ENCODE data around the gene MXI1. TPM values are rescaled to one million over a fixed set of nuclear protein-coding genes. Genes with fewer than 3 reads are reported as not detected.
"Not testable (repeated sequence)": the region's sequence is repeated elsewhere in the genome, so short reads cannot be mapped to it uniquely, and the experiment has no call there.

Gene MXI1
- total and polyA plus RNA-seq, 2 of the 4 experiments (the other 2 are of a cell fraction), result 7.2 to 11.8 TPM

DNA sequence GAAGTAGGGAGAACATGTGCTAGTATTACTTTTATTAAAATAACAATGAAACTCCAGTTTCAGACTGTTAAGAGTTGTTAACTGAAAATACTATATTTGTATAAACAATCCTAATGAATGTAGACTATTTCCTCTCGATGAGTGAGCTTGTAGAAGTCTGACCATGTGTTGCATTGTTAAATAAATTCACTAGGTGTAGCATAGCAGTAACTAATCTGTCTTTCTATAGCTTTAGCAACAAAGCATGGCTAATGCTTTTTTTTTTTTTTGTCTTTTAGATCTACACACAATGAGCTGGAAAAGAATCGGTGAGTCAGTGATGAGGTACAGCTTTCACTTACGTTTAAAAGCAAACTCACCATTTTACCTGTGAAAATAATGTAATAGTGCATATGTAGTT is 37.1 kb downstream of the MXI1 start:
- Histone ChIP-seq H2BK5ac (ENCODE audit: low read depth, low read length, poor library complexity, severe bottlenecking) (no peak overlapping the region), H3K27me3 (ENCODE audit: control insufficient read depth, insufficient read depth, low read length) (no peaks in the 10 kb centered on the region), H3K9me1 (ENCODE audit: insufficient read depth, low read length) (no peaks in the 10 kb centered on the region), H2BK120ac (ENCODE audit: low read depth, low read length) (no peak overlapping the region), H3K27ac (ENCODE audit: insufficient read depth, low read length) (no peak overlapping the region), H3K4me2 (ENCODE audit: low read depth, low read length) (no peak overlapping the region), H4K91ac (ENCODE audit: insufficient read depth, low read depth, low read length) (no peak overlapping the region), H2AK9ac (replicated peaks; ENCODE audit: low read depth, low read length, poor library complexity) (no peak overlapping the region), H3K4me3 (ENCODE audit: insufficient read depth, low read depth, low read length) (no peak overlapping the region), H3K23ac (ENCODE audit: low read depth, low read length) (no peak overlapping the region), H4K8ac (ENCODE audit: low read depth in 2 of 2, low read length in 2 of 2) (no peak overlapping the region), H3K14ac (replicated peaks; ENCODE audit: low read depth, low read length) (no peak overlapping the region), H2BK15ac (ENCODE audit: low read depth, low read length) (no peak overlapping the region), H2BK20ac (ENCODE audit: low read depth, low read length) (no peak overlapping the region), H3K9ac (ENCODE audit: low read depth, low read length) (no peak overlapping the region), H3K4me1 (ENCODE audit: control insufficient read depth, insufficient read depth, low read length) (no peaks in the 10 kb centered on the region), H3K4ac (ENCODE audit: low read depth, low read length) (no peak overlapping the region), H4K20me1 (ENCODE audit: insufficient read depth, low read length) (no peaks in the 10 kb centered on the region), H3K36me3 (ENCODE audit: control insufficient read depth, insufficient read depth, low read length) (peaks cover 2% of the 10 kb centered on the region; the same call in 1 of the 2 replicates), H4K5ac (ENCODE audit: low read depth, low read length) (no peak overlapping the region), H3K79me1 (ENCODE audit: low read depth in 1 of 2, low read length in 2 of 2) (no peaks in the 10 kb centered on the region), H3K9me3 (ENCODE audit: control insufficient read depth, insufficient read depth, low read length) (no peaks in the 10 kb centered on the region), H3K56ac (ENCODE audit: extremely low read depth, insufficient read depth, low read length) (no peak overlapping the region), H2AK5ac (ENCODE audit: low read depth, low read length) (no peak overlapping the region), H2AFZ (replicated peaks; ENCODE audit: low read length, poor library complexity) (no peak overlapping the region), H3K18ac (ENCODE audit: low read depth, low read length) (no peak overlapping the region)
- CTCF ChIA-PET, result interaction anchor here (1.3 kb wide), 1 partner anchor 11 kb away, joined by 3 read pairs; no protein-coding TSS in a partner anchor
- in situ Hi-C loops (cut with MboI; ENCODE audit: low sequenced_read_pairs), result no loop called here
- POLR2A ChIA-PET (ENCODE audit: unreplicated experiment), result interaction anchor here (0.6 kb wide), 1 partner anchor 64 kb away, joined by 11 read pairs; no protein-coding TSS in a partner anchor
- dilution Hi-C loops (cut with HindIII; ENCODE audit: low sequenced_read_pairs, unreplicated experiment), result no loop called here
- ATAC-seq (ENCODE audit: low read depth) (peak; percentile 14; the same call in 1 of the 2 replicates), DNase-seq (no peak)
- intact Hi-C loops (cut with micrococcal nuclease), result no loop called here
- TF ChIP-seq RFX5 (IDR thresholded peaks at IDR 0.05; ENCODE audit: low read depth, low read length) (no peak), MXI1 (IDR thresholded peaks at IDR 0.05; ENCODE audit: borderline replicate concordance, low read depth, low read length) (no peak), SMC3 (IDR thresholded peaks at IDR 0.05; ENCODE audit: low read depth, low read length) (no peak), MAFK (IDR thresholded peaks at IDR 0.05; ENCODE audit: low read depth, low read length) (no peak)
- TF ChIP-seq, protein P1, sequence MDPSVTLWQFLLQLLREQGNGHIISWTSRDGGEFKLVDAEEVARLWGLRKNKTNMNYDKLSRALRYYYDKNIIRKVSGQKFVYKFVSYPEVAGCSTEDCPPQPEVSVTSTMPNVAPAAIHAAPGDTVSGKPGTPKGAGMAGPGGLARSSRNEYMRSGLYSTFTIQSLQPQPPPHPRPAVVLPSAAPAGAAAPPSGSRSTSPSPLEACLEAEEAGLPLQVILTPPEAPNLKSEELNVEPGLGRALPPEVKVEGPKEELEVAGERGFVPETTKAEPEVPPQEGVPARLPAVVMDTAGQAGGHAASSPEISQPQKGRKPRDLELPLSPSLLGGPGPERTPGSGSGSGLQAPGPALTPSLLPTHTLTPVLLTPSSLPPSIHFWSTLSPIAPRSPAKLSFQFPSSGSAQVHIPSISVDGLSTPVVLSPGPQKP (IDR thresholded peaks at IDR 0.05; ENCODE audit: borderline replicate concordance, low read depth, low read length), result no peak
- WGBS, 2 experiments (ENCODE audit: extremely low coverage in 2 of 2, insufficient read length in 1 of 2), result no CpG with 5 or more reads among the region's 3 CpGs
- BruUV-seq (replicated peaks), result no TSS peak

DNA sequence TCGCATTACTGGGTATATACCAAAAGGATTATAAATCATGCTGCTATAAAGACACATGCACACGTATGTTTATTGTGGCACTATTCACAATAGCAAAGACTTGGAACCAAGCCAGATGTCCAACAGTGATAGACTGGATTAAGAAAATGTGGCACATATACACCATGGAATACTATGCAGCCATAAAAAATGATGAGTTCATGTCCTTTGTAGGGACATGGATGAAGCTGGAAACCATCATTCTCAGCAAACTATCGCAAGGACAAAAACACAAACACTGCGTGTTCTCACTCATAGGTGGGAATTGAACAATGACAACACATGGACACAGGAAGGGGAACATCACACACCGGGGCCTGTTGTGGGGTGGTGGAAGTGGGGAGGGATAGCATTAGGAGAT is 40.4 kb downstream of the MXI1 start:
- CTCF ChIA-PET; H3K27ac ChIP-seq (ENCODE audit: insufficient read depth, low read length); H3K14ac ChIP-seq (replicated peaks; ENCODE audit: low read depth, low read length); H2BK15ac ChIP-seq (ENCODE audit: low read depth, low read length); H2AK9ac ChIP-seq (replicated peaks; ENCODE audit: low read depth, low read length, poor library complexity); H2BK20ac ChIP-seq (ENCODE audit: low read depth, low read length); H2BK5ac ChIP-seq (ENCODE audit: low read depth, low read length, poor library complexity, severe bottlenecking); dilution Hi-C loops (cut with HindIII; ENCODE audit: low sequenced_read_pairs, unreplicated experiment); BruUV-seq (replicated peaks); H3K18ac ChIP-seq (ENCODE audit: low read depth, low read length); H4K20me1 ChIP-seq (ENCODE audit: insufficient read depth, low read length); H3K56ac ChIP-seq (ENCODE audit: extremely low read depth, insufficient read depth, low read length); H4K5ac ChIP-seq (ENCODE audit: low read depth, low read length); H2AFZ ChIP-seq (replicated peaks; ENCODE audit: low read length, poor library complexity); ATAC-seq (ENCODE audit: low read depth); H3K9me3 ChIP-seq (ENCODE audit: control insufficient read depth, insufficient read depth, low read length); H3K27me3 ChIP-seq (ENCODE audit: control insufficient read depth, insufficient read depth, low read length); H4K91ac ChIP-seq (ENCODE audit: insufficient read depth, low read depth, low read length); H3K23ac ChIP-seq (ENCODE audit: low read depth, low read length); H2BK120ac ChIP-seq (ENCODE audit: low read depth, low read length); H2AK5ac ChIP-seq (ENCODE audit: low read depth, low read length); H3K4me2 ChIP-seq (ENCODE audit: low read depth, low read length); H3K36me3 ChIP-seq (ENCODE audit: control insufficient read depth, insufficient read depth, low read length); POLR2A ChIA-PET (ENCODE audit: unreplicated experiment); H3K4me3 ChIP-seq (ENCODE audit: insufficient read depth, low read depth, low read length); DNase-seq; H3K4ac ChIP-seq (ENCODE audit: low read depth, low read length); H3K9me1 ChIP-seq (ENCODE audit: insufficient read depth, low read length); in situ Hi-C loops (cut with MboI; ENCODE audit: low sequenced_read_pairs); H4K8ac ChIP-seq (ENCODE audit: low read depth in 2 of 2, low read length in 2 of 2); H3K9ac ChIP-seq (ENCODE audit: low read depth, low read length); H3K79me1 ChIP-seq (ENCODE audit: low read depth in 1 of 2, low read length in 2 of 2); intact Hi-C loops (cut with micrococcal nuclease); H3K4me1 ChIP-seq (ENCODE audit: control insufficient read depth, insufficient read depth, low read length): not testable (repeated sequence)
- WGBS, 2 experiments (ENCODE audit: extremely low coverage in 2 of 2, insufficient read length in 1 of 2), result no CpG with 5 or more reads among the region's 5 CpGs
